Ovary (tissue), 9 donors: ENCODE results near the gene STC2. TPM values are rescaled to one million over a fixed set of nuclear protein-coding genes. Genes with fewer than 3 reads are reported as not detected.

Experiments
- DNase-seq, 5 donors: peaks; one replicate each; pipeline ENCODE4 v3.0.0-alpha.2; 2019 to 2020
- H3K27ac ChIP-seq, 2 donors: fragments of 200-600 bp; one replicate each; pipeline versions ENCODE4 v1.5.1 to v1.8.0; 2019 to 2022
- H3K27me3 ChIP-seq: fragments of 200-600 bp; one replicate; pipeline ENCODE4 v1.8.0; 2022
- H3K36me3 ChIP-seq: fragments of 200-600 bp; sonication (generic); one replicate; pipeline ENCODE4 v1.5.1; 2019
- H3K4me1 ChIP-seq: one replicate; pipeline ENCODE4 v1.8.1; 2013; ENCODE audit warnings: mild to moderate bottlenecking, moderate library complexity; ENCODE audit not compliant: insufficient read depth
- H3K4me3 ChIP-seq: fragments of 200-600 bp; sonication (generic); one replicate; pipeline ENCODE4 v1.5.1; 2017
- H3K9me3 ChIP-seq, 2 donors: fragments of 200-600 bp in 1 of 2; sonication (generic) in 1 of 2; one replicate each; pipeline versions ENCODE4 v1.5.1 to v1.8.1; 2013 to 2019; ENCODE audit warnings: mild to moderate bottlenecking in 1 of 2, moderate library complexity in 1 of 2
- CTCF ChIP-seq, 3 donors: fragments of 450-650 bp in 2 of 3; fragments of 200-600 bp in 1 of 3; IDR thresholded peaks; one replicate each; pipeline versions ENCODE4 v1.5.1 to v1.8.0; 2016 to 2022; ENCODE audit warnings: antibody characterized with exemption in 3 of 3, mild to moderate bottlenecking in 1 of 3
- EP300 ChIP-seq: sonication (generic); formaldehyde crosslinking; IDR thresholded peaks from one replicate; pipeline ENCODE4 v1.6.1; 2017; ENCODE audit warnings: antibody characterized with exemption
- POLR2A ChIP-seq: fragments of 450-650 bp; IDR thresholded peaks from one replicate; pipeline ENCODE4 v1.6.1; 2017; ENCODE audit warnings: antibody characterized with exemption, mild to moderate bottlenecking, moderate library complexity
- WGBS, 3 donors: extraction: QIAGEN DNeasy Blood & Tissue Kit in 1 of 3; methylation state at CpG; one replicate each; pipeline versions ENCODE4 v1.1.5 to v1.1.7; 2013 to 2017; 5-methylcytosine and 5-hydroxymethylcytosine counted together
- intact Hi-C, 4 donors: fragments of 100-400 bp; cut with DNase I; formaldehyde crosslinking; loops; one replicate each; pipeline versions ENCODE4 v1.11.0 to v1.15.1; 2022 to 2023
- polyA plus RNA-seq, 2 donors: library from polyadenylated mRNA; stranded (reverse); fragments of 200-250 nt in 1 of 2; fragments of 350-450 nt in 1 of 2; fragmentation: Illumina TruSeq in 1 of 2; extraction: RNeasy Lipid Tissue Mini Kit (QIAGEN cat#74804) in 1 of 2; gene quantifications; one replicate each; pipeline ENCODE4 v1.2.3, GENCODE V29; 2013 to 2014
- total RNA-seq, 7 donors: library from RNA; depleted of rRNA in 2 of 7; stranded (reverse); fragments of >200 nt in 2 of 7; fragmentation: NEBNext Ultra II Directional in 3 of 7; extraction: Animal tissue kit (Norgen Biotek cat#: 25700) in 3 of 7; gene quantifications; one replicate each; pipeline versions ENCODE4 v1.1.0 to v1.2.4, GENCODE V29; 2016 to 2023
- donor health status: DM: no; HTN: no; CAD: no; lungs with moderate emphysema.
- donor health status: DM: no; HTN: no; CAD: no.
- donor health status: Bipolar disorder and iron deficiency.
- donor health status: DM: yes; HTN: yes; CAD: no.
- donor health status: DM: no; HTN: no; CAD: no.
- donor health status: DM: yes; HTN: yes; CAD: no.

The STC2 gene
- total and polyA plus RNA-seq, 9 donors = 0.45 to 8.3 (median 0.83) TPM

- 83 to 85% (median 84%) methylated on average over 4 of the region's 4 CpGs for WGBS, 3 donors
- no peak overlapping the region for H3K4me3 ChIP-seq
- no peaks in the 10 kb centered on the region for H3K4me1 ChIP-seq
- H3K36me3 ChIP-seq = no peaks in the 10 kb centered on the region
- intact Hi-C loops = loop anchor here in 2 of 4 donors (2.0 to 5.0 kb wide), 2 partner anchors 39 to 42 kb away; no protein-coding TSS in a partner anchor
- H3K9me3 ChIP-seq = no peaks in the 10 kb centered on the region
- no peak for TF ChIP-seq EP300
- TF ChIP-seq CTCF (IDR thresholded peaks at IDR 0.05) = no peak
- TF ChIP-seq POLR2A = no peak
- H3K27ac ChIP-seq = no peak overlapping the region
- no peaks in the 10 kb centered on the region for H3K27me3 ChIP-seq
- no peak for DNase-seq
Measured at GRCh38 chr5:173333925-173334661, 5.9 kb upstream of the STC2 start.

GRCh38 chr5:173331956-173332479 lies 3.8 kb upstream of the STC2 start:
- Histone ChIP-seq H3K27ac (no peak overlapping the region), H3K4me1 (no peaks in the 10 kb centered on the region), H3K4me3 (no peak overlapping the region), H3K27me3 (no peaks in the 10 kb centered on the region), H3K36me3 (no peaks in the 10 kb centered on the region), H3K9me3 (no peaks in the 10 kb centered on the region)
- intact Hi-C loops = loop anchor here in 3 of 4 donors (1.0 to 5.0 kb wide), 3 partner anchors 36 to 40 kb away; no protein-coding TSS in a partner anchor
- peak; percentile 76 to 90 (median 84) for DNase-seq
- WGBS, 3 donors = 34 to 40% (median 39%) methylated on average over 16 of the region's 16 CpGs
- TF ChIP-seq POLR2A = no peak
- TF ChIP-seq EP300 = no peak
- TF ChIP-seq CTCF (IDR thresholded peaks at IDR 0.05) = peak; percentile 76 to 92 (median 86)

GRCh38 chr5:173331287-173331686 lies 3.1 kb upstream of the STC2 start:
- H3K9me3 ChIP-seq = no peaks in the 10 kb centered on the region
- intact Hi-C loops = loop anchor here in 2 of 4 donors (1.0 to 5.0 kb wide), 2 partner anchors 35 to 39 kb away; no protein-coding TSS in a partner anchor
- no peak overlapping the region for H3K27ac ChIP-seq
- no peaks in the 10 kb centered on the region for H3K4me1 ChIP-seq
- H3K4me3 ChIP-seq = no peak overlapping the region
- no peak for TF ChIP-seq CTCF (IDR thresholded peaks at IDR 0.05)
- no peak for TF ChIP-seq POLR2A
- no peak for TF ChIP-seq EP300
- no peak for DNase-seq
- H3K27me3 ChIP-seq = no peaks in the 10 kb centered on the region
- WGBS, 3 donors = 92 to 94% (median 92%) methylated on average over 4 of the region's 4 CpGs
- no peaks in the 10 kb centered on the region for H3K36me3 ChIP-seq

- TF ChIP-seq CTCF (IDR thresholded peaks at IDR 0.05) (no peak), POLR2A (no peak), EP300 (no peak)
- no peaks in the 10 kb centered on the region for H3K4me1 ChIP-seq
- WGBS, 3 donors = 90 to 91% (median 91%) methylated on average over 8 of the region's 8 CpGs
- H3K4me3 ChIP-seq = no peak overlapping the region
- H3K9me3 ChIP-seq = no peaks in the 10 kb centered on the region
- intact Hi-C loops = loop anchor here in 2 of 4 donors (1.0 to 5.0 kb wide), 2 partner anchors 34 to 38 kb away; no protein-coding TSS in a partner anchor
- no peak for DNase-seq
- H3K27me3 ChIP-seq = no peaks in the 10 kb centered on the region
- H3K27ac ChIP-seq = no peak overlapping the region
- H3K36me3 ChIP-seq = no peaks in the 10 kb centered on the region
Measured at GRCh38 chr5:173330338-173331206, 2.4 kb upstream of the STC2 start.
